HCT116 (cell line): ENCODE results near the gene VASN. TPM values are rescaled to one million over a fixed set of nuclear protein-coding genes. Genes with fewer than 3 reads are reported as not detected.

Experiments
- ATAC-seq: fragments of 200-7000 bp; cut with Tn5 transposase; 2 replicates; pipeline ENCODE4 v1.9.1; 2020; ENCODE audit warnings: mild to moderate bottlenecking, moderate library complexity
- BruUV-seq: library from RNA; stranded (reverse); fragments of 400-500 nt; replicated peaks from 2 replicates; lab custom pipeline; 2021; lab: Mats Ljungman, UMichigan
- CTCF ChIA-PET: fragments of 300-600 bp; sonication (Branson Sonifier 250); formaldehyde crosslinking; loops from one replicate; lab custom pipeline; 2021; ENCODE audit warnings: antibody characterized with exemption; lab: Charles Lee
- POLR2A ChIA-PET: fragments of 300-600, 350-600 bp; sonication (Branson Sonifier 250); formaldehyde crosslinking; loops from one replicate; lab custom pipeline; 2021; ENCODE audit warnings: antibody characterized with exemption; lab: Charles Lee
- RAD21 ChIA-PET, 2 experiments: fragments of 300-600 bp; sonication (Branson Sonifier 250); formaldehyde crosslinking; loops; one replicate each; lab custom pipeline; 2023; ENCODE audit warnings: low total read pairs in 2 of 2; ENCODE audit not compliant: uncharacterized antibody in 2 of 2, unreplicated experiment in 2 of 2, low non-redundant PET in 1 of 2; lab: Charles Lee
- DNase-seq: peaks from one replicate; pipeline ENCODE4 v3.0.0-alpha.2; 2010; ENCODE audit warnings: low read depth, low spot score
- H2AFZ ChIP-seq: fragments of 200-600 bp; shearing (Covaris generic), sonication (generic); 2 replicates; pipeline ENCODE4 v1.6.1; 2017; ENCODE audit warnings: low read depth, mixed run types, mixed read lengths, antibody characterized with exemption, low read length; ENCODE audit not compliant: poor library complexity, severe bottlenecking
- H3K27ac ChIP-seq: 2 replicates; pipeline ENCODE4 v1.5.1; 2012; ENCODE audit warnings: low read depth, low read length
- H3K27me3 ChIP-seq: fragments of 200-600 bp; sonication (generic); 2 replicates; pipeline ENCODE4 v1.6.1; 2016; ENCODE audit warnings: mixed run types, low read length, mixed read lengths; ENCODE audit not compliant: insufficient read depth
- H3K36me3 ChIP-seq, 2 experiments: fragments of 200-500 bp in 1 of 2; fragments of 200-600 bp in 1 of 2; sonication (Bioruptor generic) in 1 of 2; sonication (generic) in 1 of 2; 2 replicates each; pipeline versions ENCODE4 v1.5.1 to v1.6.1; 2014 to 2016; ENCODE audit warnings: low read length in 2 of 2, inconsistent platforms in 1 of 2, mixed read lengths in 1 of 2, mixed run types in 1 of 2; ENCODE audit not compliant: insufficient read depth in 2 of 2, control insufficient read depth in 1 of 2
- H3K4me1 ChIP-seq, 2 experiments: fragments of 200-600 bp in 1 of 2; sonication (generic) in 1 of 2; 2 replicates each; pipeline versions ENCODE4 v1.5.1 to v1.6.1; 2012 to 2017; ENCODE audit warnings: low read length in 2 of 2, inconsistent platforms in 1 of 2, mild to moderate bottlenecking in 1 of 2, mixed read lengths in 1 of 2, mixed run types in 1 of 2, moderate library complexity in 1 of 2; ENCODE audit not compliant: insufficient read depth in 2 of 2, control insufficient read depth in 1 of 2
- H3K4me2 ChIP-seq: fragments of 200-600 bp; sonication (generic); 2 replicates; pipeline ENCODE4 v1.6.1; 2017; ENCODE audit warnings: mixed run types, low read length, mixed read lengths
- H3K4me3 ChIP-seq, 2 experiments: fragments of 200-600 bp in 1 of 2; sonication (generic) in 1 of 2; replicated peaks in 1 of 2; 2 replicates each; pipeline ENCODE4 v1.5.1; 2011 to 2016; ENCODE audit warnings: low read length in 2 of 2, control low read depth in 1 of 2, low read depth in 1 of 2, mild to moderate bottlenecking in 1 of 2, mixed read lengths in 1 of 2, mixed run types in 1 of 2
- H3K79me2 ChIP-seq: fragments of 200-600 bp; sonication (generic); 2 replicates; pipeline ENCODE4 v1.6.1; 2017; ENCODE audit warnings: mild to moderate bottlenecking, mixed run types, low read length, moderate library complexity, mixed read lengths; ENCODE audit not compliant: insufficient read depth
- H3K9ac ChIP-seq: fragments of 200-600 bp; sonication (generic); 2 replicates; pipeline ENCODE4 v1.6.1; 2016; ENCODE audit warnings: low read length, mixed read lengths
- H3K9me2 ChIP-seq: fragments of 200-600 bp; sonication (generic), shearing (Covaris generic); 2 replicates; pipeline ENCODE4 v1.6.1; 2017; ENCODE audit warnings: mixed run types, mild to moderate bottlenecking, moderate library complexity; ENCODE audit not compliant: insufficient read depth
- H3K9me3 ChIP-seq, 2 experiments: fragments of 200-500 bp in 1 of 2; fragments of 200-600 bp in 1 of 2; sonication (Bioruptor generic) in 1 of 2; sonication (generic) in 1 of 2; 2 replicates each; pipeline ENCODE4 v1.6.1; 2014 to 2017; ENCODE audit warnings: low read length in 2 of 2, mixed read lengths in 2 of 2, inconsistent platforms in 1 of 2, low read depth in 1 of 2, mild to moderate bottlenecking in 1 of 2, mixed run types in 1 of 2, moderate library complexity in 1 of 2; ENCODE audit not compliant: control insufficient read depth in 1 of 2, insufficient read depth in 1 of 2
- H4K20me1 ChIP-seq: fragments of 200-600 bp; sonication (generic), shearing (Covaris generic); 2 replicates; pipeline ENCODE4 v1.6.1; 2017; ENCODE audit warnings: mixed run types, mild to moderate bottlenecking, moderate library complexity; ENCODE audit not compliant: insufficient read depth
- EZH2 ChIP-seq: fragments of 200-600 bp; sonication (generic); IDR thresholded peaks from 2 replicates; pipeline ENCODE4 v1.6.1; 2017; ENCODE audit warnings: antibody characterized with exemption, mixed run types
- RAD21 ChIP-seq: IDR thresholded peaks from 2 replicates; pipeline ENCODE4 v1.6.1; 2012; ENCODE audit warnings: low read depth, mild to moderate bottlenecking
- YY1 ChIP-seq: IDR thresholded peaks from 2 replicates; pipeline ENCODE4 v1.6.1; 2011; ENCODE audit warnings: low read length, low read depth, moderate library complexity, mild to moderate bottlenecking; ENCODE audit not compliant: insufficient replicate concordance; ENCODE audit errors: extremely low read depth
- ZFX ChIP-seq: fragments of 450-650 bp; IDR thresholded peaks from 2 replicates; pipeline ENCODE4 v1.6.1; 2017
- intact Hi-C: fragments of 100-400 bp; cut with micrococcal nuclease; formaldehyde crosslinking; loops from 2 replicates; pipeline ENCODE4 v1.10.0; 2022
- total RNA-seq: library from RNA; stranded (reverse); gene quantifications from one replicate; pipeline ENCODE4 v1.2.1, GENCODE V29; 2021; ENCODE audit not compliant: unreplicated experiment
- TF ChIP-seq, protein P1 (sequence below): IDR thresholded peaks from 2 replicates; pipeline ENCODE4 v1.6.1; 2012; ENCODE audit warnings: low read depth

The VASN gene
- total RNA-seq, 1 experiment from 2014 or later, result 6.3 TPM

DNA sequence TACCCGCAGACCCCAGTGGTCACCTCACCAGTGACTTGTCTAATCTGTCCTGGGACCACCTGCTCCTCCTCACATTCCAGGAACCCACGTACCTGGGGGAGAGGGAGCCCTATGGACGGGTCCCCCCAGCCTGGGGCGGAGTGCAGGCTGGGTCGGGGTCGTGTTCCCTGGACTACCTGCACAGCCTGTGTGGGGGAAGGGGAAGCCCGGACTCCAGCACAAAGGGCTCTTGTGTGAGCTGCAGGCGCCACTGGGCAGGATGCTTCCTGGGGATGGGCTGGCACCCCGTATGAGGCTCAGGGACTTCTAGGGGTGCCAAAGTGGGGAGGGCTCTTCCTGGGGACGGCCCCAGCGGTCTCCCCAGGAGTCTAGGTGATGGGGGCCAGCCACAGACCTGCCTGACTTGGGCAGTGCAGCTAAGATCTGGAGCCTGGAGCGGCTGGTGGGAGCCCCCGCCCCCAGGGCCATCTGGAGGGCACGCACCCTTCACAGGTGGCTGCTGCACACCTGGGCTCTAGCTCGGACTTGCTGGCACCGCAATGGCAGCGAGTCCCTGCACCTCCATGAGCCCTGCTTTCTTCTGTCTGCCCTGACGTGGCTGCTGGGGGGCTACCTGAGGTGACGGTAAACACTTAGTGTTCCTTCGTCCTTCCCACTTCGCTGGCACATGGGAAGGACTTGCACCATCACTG is 7.5 kb downstream of the VASN start:
- Histone ChIP-seq H3K4me3 (no peak overlapping the region), H3K4me1 (peaks cover 15 to 39% of the 10 kb centered on the region in 2 experiments), H3K9ac (no peak overlapping the region), H3K9me2 (no peaks in the 10 kb centered on the region), H3K27me3 (no peaks in the 10 kb centered on the region), H3K4me2 (no peak overlapping the region), H4K20me1 (no peaks in the 10 kb centered on the region), H3K9me3 (no peaks in the 10 kb centered on the region), H3K27ac (no peak overlapping the region), H2AFZ (no peak overlapping the region), H3K36me3 (no peaks in the 10 kb centered on the region), H3K79me2 (peaks cover 9% of the 10 kb centered on the region; the same call in 1 of the 2 replicates)
- POLR2A ChIA-PET, result no interaction called here
- CTCF ChIA-PET, result no interaction called here
- intact Hi-C loops, result no loop called here
- no TSS peak for BruUV-seq
- ATAC-seq (no peak), DNase-seq (no peak)
- RAD21 ChIA-PET, result no interaction called here
- TF ChIP-seq, protein P1, sequence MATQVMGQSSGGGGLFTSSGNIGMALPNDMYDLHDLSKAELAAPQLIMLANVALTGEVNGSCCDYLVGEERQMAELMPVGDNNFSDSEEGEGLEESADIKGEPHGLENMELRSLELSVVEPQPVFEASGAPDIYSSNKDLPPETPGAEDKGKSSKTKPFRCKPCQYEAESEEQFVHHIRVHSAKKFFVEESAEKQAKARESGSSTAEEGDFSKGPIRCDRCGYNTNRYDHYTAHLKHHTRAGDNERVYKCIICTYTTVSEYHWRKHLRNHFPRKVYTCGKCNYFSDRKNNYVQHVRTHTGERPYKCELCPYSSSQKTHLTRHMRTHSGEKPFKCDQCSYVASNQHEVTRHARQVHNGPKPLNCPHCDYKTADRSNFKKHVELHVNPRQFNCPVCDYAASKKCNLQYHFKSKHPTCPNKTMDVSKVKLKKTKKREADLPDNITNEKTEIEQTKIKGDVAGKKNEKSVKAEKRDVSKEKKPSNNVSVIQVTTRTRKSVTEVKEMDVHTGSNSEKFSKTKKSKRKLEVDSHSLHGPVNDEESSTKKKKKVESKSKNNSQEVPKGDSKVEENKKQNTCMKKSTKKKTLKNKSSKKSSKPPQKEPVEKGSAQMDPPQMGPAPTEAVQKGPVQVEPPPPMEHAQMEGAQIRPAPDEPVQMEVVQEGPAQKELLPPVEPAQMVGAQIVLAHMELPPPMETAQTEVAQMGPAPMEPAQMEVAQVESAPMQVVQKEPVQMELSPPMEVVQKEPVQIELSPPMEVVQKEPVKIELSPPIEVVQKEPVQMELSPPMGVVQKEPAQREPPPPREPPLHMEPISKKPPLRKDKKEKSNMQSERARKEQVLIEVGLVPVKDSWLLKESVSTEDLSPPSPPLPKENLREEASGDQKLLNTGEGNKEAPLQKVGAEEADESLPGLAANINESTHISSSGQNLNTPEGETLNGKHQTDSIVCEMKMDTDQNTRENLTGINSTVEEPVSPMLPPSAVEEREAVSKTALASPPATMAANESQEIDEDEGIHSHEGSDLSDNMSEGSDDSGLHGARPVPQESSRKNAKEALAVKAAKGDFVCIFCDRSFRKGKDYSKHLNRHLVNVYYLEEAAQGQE, result no peak
- TF ChIP-seq EZH2 (no peak), YY1 (no peak), RAD21 (no peak), ZFX (no peak)
